COR-L47 (cell line): ENCODE data around the gene ZFTA.
A peak's percentile ranks its signal among the peaks of the same experiment; 100 is the strongest.
"Not testable (repeated sequence)": the region's sequence is repeated elsewhere in the genome, so short reads cannot be mapped to it uniquely, and the experiment has no call there.

Experiments
- DNase-seq: peaks from one replicate; lab custom pipeline; 2025; lab: John Stamatoyannopoulos, UW

ZFTA gene

GRCh38 chr11:63775191-63775590 lies 6.6 kb upstream of the ZFTA start:
- DNase-seq: no peak

DNA sequence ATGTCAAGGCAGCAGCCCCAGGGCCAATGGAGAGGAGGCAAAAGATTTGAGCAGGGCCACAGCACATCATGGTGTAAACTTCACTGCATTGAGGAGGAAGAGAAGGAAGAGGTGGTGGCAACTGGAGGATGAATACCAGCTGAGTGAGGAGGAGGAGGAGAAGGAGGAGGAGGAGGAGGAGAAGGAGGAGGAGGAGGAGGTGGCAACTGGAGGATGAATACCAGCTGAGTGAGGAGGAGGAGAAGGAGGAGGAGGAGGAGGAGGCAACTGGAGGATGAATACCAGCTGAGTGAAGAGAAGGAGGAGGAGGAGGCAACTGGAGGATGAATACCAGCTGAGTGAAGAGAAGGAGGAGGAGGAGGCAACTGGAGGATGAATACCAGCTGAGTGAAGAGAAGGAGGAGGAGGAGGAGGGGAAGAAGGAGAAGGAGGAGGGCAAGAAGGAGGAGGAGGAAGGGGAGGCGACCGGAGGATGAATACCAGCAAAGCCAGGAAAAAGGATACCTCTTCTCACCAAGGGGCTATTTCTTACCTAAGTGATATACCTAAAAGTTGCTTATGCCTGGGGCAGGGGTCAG lies 3.3 kb upstream of the ZFTA start:
- not testable (repeated sequence) for DNase-seq

- DNase-seq: no peak
These were observed 2.2 kb upstream of the ZFTA start for GRCh38 chr11:63770763-63771162.

DNA sequence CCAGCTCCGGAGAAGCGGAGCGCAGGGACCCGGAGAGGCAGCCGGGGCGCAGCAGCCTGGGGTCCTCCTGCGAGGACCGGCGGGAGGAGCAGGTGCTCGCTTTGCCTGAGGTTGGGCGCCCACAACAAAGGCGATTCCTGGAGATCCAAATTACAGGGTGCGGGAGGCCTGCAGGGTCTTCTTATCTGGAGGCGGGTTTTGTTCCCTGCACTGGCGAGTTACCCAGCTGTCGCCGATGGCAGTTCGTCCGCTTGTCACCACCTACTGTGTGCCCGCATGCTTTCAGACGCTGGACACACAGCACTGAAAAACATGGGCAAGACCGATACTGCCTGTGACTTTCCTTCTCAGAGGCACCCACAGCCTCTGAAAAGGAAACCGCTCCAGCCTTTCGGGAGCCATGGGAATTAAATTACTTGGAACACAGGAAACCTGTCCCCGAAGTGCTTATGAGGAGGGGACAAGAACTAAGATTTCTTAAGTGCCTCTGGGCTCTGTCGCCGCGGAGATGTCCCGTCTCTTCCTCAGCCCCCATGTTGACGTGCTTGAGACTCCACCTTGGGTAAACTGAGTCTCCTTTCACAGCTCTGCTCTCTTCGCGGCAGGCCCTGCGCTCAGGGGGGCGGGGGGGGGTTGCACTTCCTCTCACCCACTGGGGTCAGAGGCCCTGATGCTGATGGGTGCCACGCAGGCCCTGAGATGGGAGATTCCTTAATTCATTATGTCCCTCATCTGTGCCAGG lies 1.3 kb upstream of the ZFTA start:
- DNase-seq: peak; percentile 80

- peak; percentile 47 for DNase-seq
These were observed 603 bp upstream of the ZFTA start for GRCh38 chr11:63769042-63769713.

DNA sequence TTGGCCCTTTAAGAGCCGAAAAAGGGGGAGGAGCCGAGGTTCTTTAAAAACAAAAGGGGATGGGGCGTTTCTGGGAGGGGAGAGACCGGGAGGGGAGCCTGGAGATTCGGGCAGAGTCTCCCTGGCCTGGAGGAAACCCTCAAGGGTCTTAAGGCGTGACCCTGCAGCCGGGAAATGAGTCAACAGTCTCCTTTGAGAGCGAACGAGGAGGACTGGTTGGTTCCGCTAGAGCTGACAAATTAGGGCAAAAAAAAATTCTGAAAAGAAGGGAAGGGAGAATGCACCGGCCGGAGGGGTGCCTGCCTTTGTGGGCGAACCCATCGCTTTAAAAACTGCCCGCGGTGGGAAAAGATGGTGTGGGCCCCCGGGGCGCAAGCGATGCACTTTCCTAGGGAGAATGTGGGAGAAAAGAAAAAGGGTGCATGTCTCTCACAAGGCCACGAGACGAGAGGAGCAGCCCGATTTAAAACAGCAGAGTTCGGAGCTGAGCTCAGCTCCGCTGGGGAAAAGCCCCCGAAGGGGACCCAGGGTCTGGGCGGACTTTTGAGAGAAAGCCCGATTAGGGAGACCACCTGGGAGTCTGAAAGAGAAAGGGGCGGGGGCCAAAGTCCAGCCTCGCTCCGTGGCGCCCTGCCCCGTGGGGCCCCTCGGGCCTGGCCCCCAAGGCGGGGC lies 874 bp downstream of the ZFTA start:
- peak; percentile 47 for DNase-seq

DNA sequence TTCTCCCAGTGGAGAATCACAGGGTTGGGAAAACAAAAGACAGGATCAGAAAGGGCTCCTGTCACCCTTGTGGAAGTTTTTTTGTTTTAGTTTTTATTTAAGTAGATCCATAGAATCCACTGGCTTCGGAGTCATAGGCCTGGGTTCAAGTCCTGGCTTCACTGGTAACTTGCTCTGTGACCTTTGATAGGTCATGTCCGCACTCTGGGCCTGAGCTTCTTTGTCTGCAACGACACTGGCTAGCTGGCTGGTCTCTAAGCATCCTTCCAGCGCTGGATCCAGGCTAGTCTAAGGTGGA lies 1.4 kb downstream of the ZFTA start:
- DNase-seq: no peak

GRCh38 chr11:63766531-63767235 lies 1.9 kb downstream of the ZFTA start:
- no peak for DNase-seq

- no peak for DNase-seq
These were observed 2.8 kb downstream of the ZFTA start for GRCh38 chr11:63765688-63766241.

GRCh38 chr11:63764679-63765647 lies 3.6 kb downstream of the ZFTA start:
- DNase-seq: no peak

- no peak for DNase-seq
These were observed 4.3 kb downstream of the ZFTA start for GRCh38 chr11:63764340-63764678.

DNA sequence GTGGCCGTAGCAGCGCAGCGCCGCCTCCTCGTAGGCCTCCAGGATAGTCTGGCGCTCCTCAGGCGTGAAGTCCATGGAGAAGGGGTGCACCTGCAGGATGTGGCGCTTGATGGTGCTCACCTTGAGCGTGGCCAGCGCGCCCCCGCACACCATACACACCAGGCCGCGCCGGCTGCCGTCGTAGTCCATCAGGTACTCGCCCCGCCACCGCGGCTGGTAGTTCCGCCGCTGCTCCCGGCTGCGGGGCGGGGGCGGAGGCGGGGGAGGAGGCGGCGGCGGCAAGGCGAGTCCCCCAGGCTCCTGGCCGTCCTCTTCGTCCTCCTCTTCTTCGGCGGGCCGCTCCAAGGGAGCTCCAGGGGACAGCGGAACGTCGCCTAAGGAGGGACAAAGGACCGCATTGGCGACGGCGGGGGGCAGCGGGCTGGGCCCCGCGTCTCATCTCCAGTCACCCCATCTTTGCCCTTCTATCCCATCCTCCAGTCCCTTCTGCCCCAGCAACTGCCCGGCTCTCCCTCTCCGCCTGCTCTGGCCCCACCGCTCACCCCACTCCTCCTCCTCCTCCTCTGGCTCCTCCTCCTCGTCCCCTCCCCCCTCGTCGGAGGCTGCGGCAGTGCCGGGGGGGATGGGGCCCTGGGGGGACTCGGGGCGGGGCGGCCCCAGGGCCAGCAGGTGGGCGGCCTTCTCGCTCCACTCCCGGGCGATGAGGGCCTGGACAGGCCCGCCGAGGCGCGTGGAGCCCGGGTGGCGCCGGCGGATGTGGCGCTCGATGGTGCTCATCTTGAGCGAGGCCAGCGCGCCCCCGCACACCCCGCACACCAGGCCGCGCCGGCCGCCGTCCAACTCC lies 4.9 kb downstream of the ZFTA start:
- no peak for DNase-seq

DNA sequence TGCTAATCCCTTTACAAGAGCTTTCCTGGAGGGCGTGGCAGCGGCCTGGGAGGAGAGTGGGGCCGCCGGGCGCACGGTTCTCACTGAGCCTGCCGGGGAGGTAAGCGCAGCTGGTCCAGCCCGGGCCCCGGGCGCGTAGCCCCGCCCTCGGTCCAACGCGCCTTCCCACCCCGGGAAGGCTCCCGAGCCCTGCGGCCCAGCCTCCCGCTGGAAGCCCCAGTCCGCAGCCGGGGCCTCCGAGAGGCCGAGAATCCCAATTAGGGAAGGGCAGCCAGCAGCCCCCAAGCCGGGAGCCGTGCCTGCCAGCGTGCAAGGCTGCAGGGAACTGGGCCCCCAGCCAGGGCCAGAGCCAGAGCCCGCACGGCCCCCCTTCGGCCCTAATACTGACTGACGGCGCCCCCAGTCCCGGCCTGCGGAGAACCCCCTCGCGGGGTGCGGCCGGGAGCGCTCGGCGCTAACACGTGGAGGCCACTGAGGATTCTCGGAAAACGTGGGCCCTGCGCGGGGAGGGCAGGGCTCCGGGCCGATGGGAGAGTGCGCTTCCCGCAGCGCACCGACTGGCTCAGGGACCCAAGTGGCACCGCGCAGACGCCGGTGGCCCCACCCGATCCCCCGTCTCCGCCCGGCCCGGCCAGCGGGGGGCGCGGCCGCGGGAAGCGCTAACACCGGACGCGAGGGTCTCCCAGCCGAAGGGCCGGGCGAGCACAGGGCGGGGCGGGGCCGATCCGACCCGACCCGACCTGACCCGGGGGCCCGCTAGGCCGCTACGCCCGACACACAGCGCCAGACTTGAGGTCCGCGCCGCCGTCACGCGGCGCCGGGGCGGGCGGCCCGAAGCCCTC lies 5.7 kb downstream of the ZFTA start:
- DNase-seq: no peak

DNA sequence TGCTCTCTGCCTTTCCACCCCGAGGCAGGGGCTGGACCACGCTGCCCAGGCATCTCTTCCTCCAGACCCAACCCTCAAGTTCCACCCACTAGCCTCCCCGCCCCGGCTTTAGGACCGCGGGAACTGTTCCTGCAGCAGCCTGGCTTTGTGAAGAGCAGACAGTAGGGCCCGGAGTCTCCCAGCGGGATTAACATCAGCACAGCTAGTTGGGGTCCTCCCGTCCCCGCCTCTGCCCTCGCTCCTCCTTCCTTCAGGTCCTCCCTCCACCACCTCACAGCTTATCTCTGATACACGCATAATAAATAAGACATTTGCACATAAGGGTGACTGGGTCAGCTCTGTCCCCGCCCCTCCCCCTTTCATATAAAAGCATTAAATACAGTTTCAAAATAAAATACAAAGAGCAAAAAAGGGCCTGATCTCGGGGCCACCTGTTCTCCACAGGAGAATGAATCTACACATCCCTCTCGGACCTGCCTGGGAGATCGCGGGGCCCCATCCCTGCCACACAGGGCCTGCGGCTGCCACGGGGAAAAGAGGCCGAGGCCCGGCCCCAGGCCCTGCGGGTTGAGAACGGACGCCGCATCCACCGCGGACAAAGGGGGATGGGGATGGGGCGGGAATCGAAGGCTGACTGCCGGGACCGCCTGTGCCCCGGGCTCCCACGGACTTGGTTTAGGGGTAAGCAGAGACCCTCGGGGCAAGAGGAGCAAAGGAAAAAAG lies 6.5 kb downstream of the ZFTA start:
- DNase-seq: no peak

GRCh38 chr11:63761188-63761587 lies 7.4 kb downstream of the ZFTA start:
- no peak for DNase-seq

- DNase-seq: no peak
These were observed 8.0 kb downstream of the ZFTA start for GRCh38 chr11:63760487-63761079.

GRCh38 chr11:63756919-63757761 lies 11.4 kb downstream of the ZFTA start:
- no peak for DNase-seq
